Measurements from ENCODE around the gene VCX2. TPM values are rescaled to one million over a fixed set of nuclear protein-coding genes. Genes with fewer than 3 reads are reported as not detected.
A peak's percentile ranks its signal among the peaks of the same experiment; 100 is the strongest.

VCX2 gene
- total and polyA plus RNA-seq, 2 donors (not counting 1 experiment from before 2014, with no cell fraction given) = not detected

- Histone ChIP-seq H3K9me3 (ENCODE audit: control insufficient read depth, insufficient read depth, low read depth, low read length) (no peaks in the 10 kb centered on the region), H3K27me3 (ENCODE audit: control insufficient read depth, insufficient read depth, low read length) (no peaks in the 10 kb centered on the region), H3K27ac (ENCODE audit: insufficient read depth, low read length) (no peak overlapping the region), H3K36me3 (ENCODE audit: control insufficient read depth, insufficient read depth, low read length) (no peaks in the 10 kb centered on the region), H3K9ac (ENCODE audit: insufficient read depth, low read length) (no peak overlapping the region), H3K4me1 (ENCODE audit: control insufficient read depth, extremely low read depth, insufficient read depth, low read length) (no peaks in the 10 kb centered on the region), H3K4me2 (ENCODE audit: extremely low read depth, insufficient read depth, low read length) (no peak overlapping the region), H2AFZ (ENCODE audit: low read length) (no peak overlapping the region), H4K20me1 (ENCODE audit: control insufficient read depth, extremely low read depth, insufficient read depth, low read length) (no peaks in the 10 kb centered on the region), H3K79me2 (ENCODE audit: control insufficient read depth, insufficient read depth, low read length) (no peaks in the 10 kb centered on the region), H3K4me3 (replicated peaks in 1 of 4; ENCODE audit: control extremely low read depth in 1 of 4, insufficient read depth in 1 of 4, low read depth in 3 of 4, low read length in 4 of 4) (no peak overlapping the region)
- TF ChIP-seq EZH2 (IDR thresholded peaks at IDR 0.05; ENCODE audit: low read length, missing control alignments) = no peak
- DNase-seq (ENCODE audit: low read depth in 2 of 2) = peak; percentile 3 to 95
Measured at GRCh38 chrX:8201896-8202331, 30.8 kb upstream of the VCX2 start.

GRCh38 chrX:8196776-8197175, 25.7 kb upstream of the VCX2 start:
- TF ChIP-seq, protein P1, sequence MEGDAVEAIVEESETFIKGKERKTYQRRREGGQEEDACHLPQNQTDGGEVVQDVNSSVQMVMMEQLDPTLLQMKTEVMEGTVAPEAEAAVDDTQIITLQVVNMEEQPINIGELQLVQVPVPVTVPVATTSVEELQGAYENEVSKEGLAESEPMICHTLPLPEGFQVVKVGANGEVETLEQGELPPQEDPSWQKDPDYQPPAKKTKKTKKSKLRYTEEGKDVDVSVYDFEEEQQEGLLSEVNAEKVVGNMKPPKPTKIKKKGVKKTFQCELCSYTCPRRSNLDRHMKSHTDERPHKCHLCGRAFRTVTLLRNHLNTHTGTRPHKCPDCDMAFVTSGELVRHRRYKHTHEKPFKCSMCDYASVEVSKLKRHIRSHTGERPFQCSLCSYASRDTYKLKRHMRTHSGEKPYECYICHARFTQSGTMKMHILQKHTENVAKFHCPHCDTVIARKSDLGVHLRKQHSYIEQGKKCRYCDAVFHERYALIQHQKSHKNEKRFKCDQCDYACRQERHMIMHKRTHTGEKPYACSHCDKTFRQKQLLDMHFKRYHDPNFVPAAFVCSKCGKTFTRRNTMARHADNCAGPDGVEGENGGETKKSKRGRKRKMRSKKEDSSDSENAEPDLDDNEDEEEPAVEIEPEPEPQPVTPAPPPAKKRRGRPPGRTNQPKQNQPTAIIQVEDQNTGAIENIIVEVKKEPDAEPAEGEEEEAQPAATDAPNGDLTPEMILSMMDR (conservative IDR thresholded peaks at IDR 0.05 in 1 of 2, IDR thresholded peaks at IDR 0.05 in 1 of 2; ENCODE audit: low read depth in 1 of 2, low read length in 2 of 2) = no peak
- no peak for TF ChIP-seq EZH2 (IDR thresholded peaks at IDR 0.05; ENCODE audit: low read length, missing control alignments)
- Histone ChIP-seq H3K4me2 (ENCODE audit: extremely low read depth, insufficient read depth, low read length) (no peak overlapping the region), H3K79me2 (ENCODE audit: control insufficient read depth, insufficient read depth, low read length) (no peaks in the 10 kb centered on the region), H3K27ac (ENCODE audit: insufficient read depth, low read length) (no peak overlapping the region), H3K36me3 (ENCODE audit: control insufficient read depth, insufficient read depth, low read length) (no peaks in the 10 kb centered on the region), H3K4me1 (ENCODE audit: control insufficient read depth, extremely low read depth, insufficient read depth, low read length) (no peaks in the 10 kb centered on the region), H3K9me3 (ENCODE audit: control insufficient read depth, insufficient read depth, low read depth, low read length) (no peaks in the 10 kb centered on the region), H3K27me3 (ENCODE audit: control insufficient read depth, insufficient read depth, low read length) (no peaks in the 10 kb centered on the region), H4K20me1 (ENCODE audit: control insufficient read depth, extremely low read depth, insufficient read depth, low read length) (no peaks in the 10 kb centered on the region), H3K9ac (ENCODE audit: insufficient read depth, low read length) (no peak overlapping the region), H2AFZ (ENCODE audit: low read length) (no peak overlapping the region), H3K4me3 (replicated peaks in 1 of 4; ENCODE audit: control extremely low read depth in 1 of 4, insufficient read depth in 1 of 4, low read depth in 3 of 4, low read length in 4 of 4) (no peak overlapping the region)
- no peak for DNase-seq (ENCODE audit: low read depth in 2 of 2)

DNA sequence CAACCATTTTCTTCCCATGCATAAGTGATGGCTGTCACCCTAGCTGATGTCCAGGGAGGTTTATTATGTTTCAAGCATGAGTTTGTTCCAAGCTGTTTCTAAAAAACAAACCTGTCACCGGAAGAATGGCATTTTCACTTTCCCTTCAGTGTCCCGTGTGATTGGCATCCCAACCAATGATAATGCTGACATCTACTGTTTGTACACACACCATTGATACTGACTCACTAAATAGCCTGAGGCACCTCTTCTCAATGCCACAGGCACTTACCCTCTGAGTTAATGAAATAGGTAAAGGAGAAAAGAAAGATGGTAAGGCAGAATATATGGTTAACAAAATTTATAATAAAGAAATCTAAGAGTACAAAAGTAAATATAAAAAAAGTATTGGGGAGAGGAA, 23.1 kb upstream of the VCX2 start:
- no peaks in the 10 kb centered on the region for H3K4me1 ChIP-seq (ENCODE audit: control insufficient read depth, extremely low read depth, insufficient read depth, low read length)
- no peaks in the 10 kb centered on the region for H3K9me3 ChIP-seq (ENCODE audit: control insufficient read depth, insufficient read depth, low read depth, low read length)
- no peaks in the 10 kb centered on the region for H3K79me2 ChIP-seq (ENCODE audit: control insufficient read depth, insufficient read depth, low read length)
- H3K4me3 ChIP-seq (replicated peaks in 1 of 4; ENCODE audit: control extremely low read depth in 1 of 4, insufficient read depth in 1 of 4, low read depth in 3 of 4, low read length in 4 of 4) = no peak overlapping the region
- H3K36me3 ChIP-seq (ENCODE audit: control insufficient read depth, insufficient read depth, low read length) = no peaks in the 10 kb centered on the region
- no peak overlapping the region for H3K27ac ChIP-seq (ENCODE audit: insufficient read depth, low read length)
- no peaks in the 10 kb centered on the region for H3K27me3 ChIP-seq (ENCODE audit: control insufficient read depth, insufficient read depth, low read length)
- DNase-seq (ENCODE audit: low read depth in 2 of 2) = no peak
- no peak overlapping the region for H3K9ac ChIP-seq (ENCODE audit: insufficient read depth, low read length)
- no peak for TF ChIP-seq EZH2 (IDR thresholded peaks at IDR 0.05; ENCODE audit: low read length, missing control alignments)
- TF ChIP-seq, protein P1 (conservative IDR thresholded peaks at IDR 0.05 in 1 of 2, IDR thresholded peaks at IDR 0.05 in 1 of 2; ENCODE audit: low read depth in 1 of 2, low read length in 2 of 2) = no peak
- no peak overlapping the region for H3K4me2 ChIP-seq (ENCODE audit: extremely low read depth, insufficient read depth, low read length)
- H2AFZ ChIP-seq (ENCODE audit: low read length) = no peak overlapping the region
- H4K20me1 ChIP-seq (ENCODE audit: control insufficient read depth, extremely low read depth, insufficient read depth, low read length) = no peaks in the 10 kb centered on the region
